NOMO-1 treated with DMSO at 0.1 percent for 48 hours (cell line): ENCODE results near the gene ATL3.
"Not testable (repeated sequence)": the region's sequence is repeated elsewhere in the genome, so short reads cannot be mapped to it uniquely, and the experiment has no call there.

Experiments
- DNase-seq: peaks from one replicate; lab custom pipeline; 2025; ENCODE audit not compliant: unreplicated experiment; lab: John Stamatoyannopoulos, UW

Gene ATL3

DNA sequence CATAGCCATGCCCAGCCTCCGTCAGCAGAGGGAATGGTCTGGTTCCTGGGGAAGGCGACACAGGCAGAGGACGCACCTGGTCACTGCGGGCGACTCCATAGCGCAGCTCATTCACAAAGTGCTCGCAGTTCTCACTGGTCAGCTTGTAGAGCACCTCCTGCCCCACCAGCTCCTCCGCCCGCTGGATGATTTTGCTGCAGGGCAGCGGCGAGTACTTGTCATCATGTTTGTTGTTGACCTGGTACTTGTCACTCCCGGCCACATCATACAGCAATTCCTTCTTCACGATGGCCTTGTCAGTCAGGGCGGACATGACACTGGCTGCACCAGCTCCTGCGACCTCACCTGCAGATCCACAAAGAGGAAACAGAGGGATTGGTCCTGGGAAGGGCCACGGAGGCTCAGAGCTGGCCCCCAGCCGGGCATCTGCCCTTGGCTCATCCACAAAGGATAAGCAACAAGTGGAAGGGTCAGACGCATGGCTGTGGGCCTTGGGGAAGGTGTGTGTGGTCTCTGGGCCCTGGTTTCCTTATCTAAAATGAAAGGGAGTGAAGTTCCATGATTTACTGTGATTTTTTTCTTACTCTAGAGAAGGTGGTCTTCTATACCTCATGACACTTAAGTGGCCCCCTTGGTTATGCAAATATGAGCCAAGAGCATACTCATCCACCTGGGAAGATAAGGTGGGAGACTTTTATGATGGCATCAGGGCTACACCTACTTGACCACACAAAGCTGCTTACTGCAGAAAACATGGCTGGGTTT lies 81.0 kb downstream of the ATL3 start:
- no peak for DNase-seq

DNA sequence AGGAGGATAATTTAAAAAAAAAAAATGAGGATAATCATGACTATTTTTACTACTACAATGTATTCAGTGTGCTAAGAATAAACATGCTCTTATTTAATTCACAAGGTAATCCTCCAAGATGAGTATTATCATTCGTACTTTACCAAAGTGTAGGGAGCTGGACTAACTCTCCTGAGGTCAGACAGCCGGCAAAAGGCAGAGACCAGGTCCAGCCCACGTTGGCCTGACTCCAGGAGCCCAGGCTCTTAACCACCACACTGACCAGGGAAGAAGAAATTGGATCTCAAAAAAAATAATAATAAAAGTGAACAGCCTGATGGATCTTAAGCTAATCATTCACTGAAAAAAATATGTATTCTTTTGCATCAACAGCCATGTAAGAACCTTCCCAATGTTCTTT lies 82.2 kb downstream of the ATL3 start:
- no peak for DNase-seq

DNA sequence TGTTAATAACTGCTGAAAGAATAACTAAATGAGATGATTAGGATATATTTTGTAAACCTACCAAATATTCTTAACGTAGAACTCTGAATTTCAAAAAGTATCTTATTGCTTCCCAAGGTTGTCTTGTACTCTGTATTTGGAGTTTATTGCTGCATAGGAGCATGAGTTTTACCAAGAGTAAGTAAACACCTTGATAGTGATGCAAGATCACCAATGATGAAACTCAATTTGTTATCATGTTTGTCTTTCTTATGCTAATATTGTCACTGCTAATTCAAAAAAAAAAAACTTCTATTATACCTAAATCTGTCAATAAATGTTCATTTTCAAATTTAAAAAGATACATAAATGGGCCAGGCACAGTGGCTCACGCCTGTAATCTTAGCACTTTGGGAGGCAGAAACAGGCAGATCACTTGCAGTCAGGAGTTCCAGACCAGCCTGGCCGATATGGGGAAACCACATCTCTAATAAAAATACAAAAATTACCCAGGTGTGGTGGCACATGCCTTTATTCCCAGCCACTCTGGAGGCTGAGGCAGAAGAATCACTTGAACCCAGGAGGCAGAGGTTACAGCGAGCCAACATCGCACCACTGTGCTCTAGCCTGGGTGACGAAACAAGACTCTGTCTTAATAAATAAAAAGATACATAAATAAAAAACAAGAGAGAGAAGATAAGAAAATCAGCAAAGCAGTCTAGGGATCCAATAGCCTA lies 84.6 kb downstream of the ATL3 start:
- DNase-seq, result no peak

DNA sequence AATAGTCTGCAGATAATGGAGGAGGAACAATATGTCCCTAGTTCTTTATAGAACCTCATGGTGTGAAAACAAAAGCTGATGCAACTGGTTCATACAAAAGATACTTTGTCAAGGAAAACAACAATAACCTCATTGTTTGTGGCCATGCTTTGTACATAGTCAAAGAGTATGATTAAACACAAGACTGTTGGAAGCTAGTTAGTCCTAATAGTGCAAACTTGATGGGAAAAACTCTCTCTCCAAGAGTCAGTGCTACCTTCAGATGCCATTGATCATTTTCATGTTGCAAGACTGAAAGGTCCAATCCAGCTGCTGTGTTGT lies 87.9 kb downstream of the ATL3 start:
- no peak for DNase-seq

DNA sequence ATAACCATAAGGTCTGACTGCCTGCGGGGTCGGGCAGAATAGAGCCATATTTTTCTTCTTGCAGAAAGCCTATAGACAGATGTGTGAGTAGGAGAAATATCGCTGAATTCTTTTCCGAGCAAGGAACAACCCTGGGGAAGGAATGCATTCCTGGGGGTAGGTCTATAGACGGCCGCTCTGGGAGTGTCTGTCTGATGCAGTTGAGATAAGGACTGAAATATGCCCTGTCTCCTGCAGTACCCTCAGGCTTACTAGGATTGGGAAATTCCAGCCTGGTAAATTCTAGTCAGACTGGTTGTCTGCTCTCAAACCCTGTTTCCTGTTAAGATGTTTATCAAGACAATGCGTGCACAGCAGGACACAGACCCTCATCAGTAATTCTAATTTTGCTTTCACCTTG lies 90.0 kb downstream of the ATL3 start:
- not testable (repeated sequence) for DNase-seq

DNA sequence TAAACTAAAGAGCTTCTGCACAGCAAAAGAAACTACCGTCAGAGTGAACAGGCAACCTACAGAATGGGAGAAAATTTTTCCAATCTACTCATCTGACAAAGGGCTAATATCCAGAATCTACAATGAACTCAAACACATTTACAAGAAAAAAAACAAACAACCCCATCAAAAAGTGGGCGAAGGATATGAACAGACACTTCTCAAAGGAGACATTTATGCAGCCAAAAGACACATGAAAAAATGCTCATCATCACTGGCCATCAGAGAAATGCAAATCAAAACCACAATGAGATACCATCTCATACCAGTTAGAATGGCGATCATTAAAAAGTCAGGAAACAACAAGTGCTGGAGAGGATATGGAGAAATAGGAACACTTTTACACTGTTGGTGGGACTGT lies 92.3 kb downstream of the ATL3 start:
- not testable (repeated sequence) for DNase-seq

DNA sequence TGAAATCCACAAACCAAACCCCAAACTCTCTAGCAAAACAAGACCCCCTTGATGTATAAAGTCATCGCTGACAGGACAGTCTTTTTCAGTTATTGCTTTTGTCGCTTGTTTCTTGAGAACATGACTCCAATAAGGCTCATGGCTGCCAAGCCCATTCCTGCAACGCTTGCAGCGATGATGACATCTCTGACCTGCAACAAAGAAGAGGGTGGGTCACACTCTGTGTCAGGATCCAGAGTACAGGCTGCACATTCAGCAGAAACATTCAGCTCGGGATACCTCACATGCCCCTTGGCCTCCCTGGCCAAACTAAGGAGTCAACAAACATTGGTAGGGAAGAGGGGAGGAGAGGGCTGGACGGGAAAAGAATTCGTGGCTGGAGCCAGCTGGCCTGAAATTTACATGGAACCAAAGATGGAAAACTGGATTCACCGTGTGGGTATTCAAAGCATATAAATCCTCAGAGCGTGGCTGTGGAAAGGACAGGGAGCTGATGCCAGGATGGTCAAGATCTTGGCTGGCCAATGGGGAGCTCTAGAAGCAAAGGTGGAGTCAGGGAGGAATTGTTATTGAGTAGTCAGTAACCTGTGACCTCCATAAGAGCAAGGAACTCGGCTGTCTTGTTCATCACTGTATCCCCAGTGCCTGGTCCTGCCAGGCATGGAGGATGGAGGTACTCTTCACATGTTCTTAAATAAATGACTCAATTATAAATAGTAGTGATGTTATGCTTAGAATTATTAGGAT lies 96.1 kb downstream of the ATL3 start:
- no peak for DNase-seq
